GM19351 (cell line): ENCODE measurements around the gene RPLP2.

Source experiments
- ATAC-seq: cut with Tn5 transposase; IDR thresholded peaks from one replicate; pipeline ENCODE4 v1.9.1; 2021; ENCODE audit warnings: mild to moderate bottlenecking, moderate library complexity; ENCODE audit not compliant: unreplicated experiment

The RPLP2 gene

DNA sequence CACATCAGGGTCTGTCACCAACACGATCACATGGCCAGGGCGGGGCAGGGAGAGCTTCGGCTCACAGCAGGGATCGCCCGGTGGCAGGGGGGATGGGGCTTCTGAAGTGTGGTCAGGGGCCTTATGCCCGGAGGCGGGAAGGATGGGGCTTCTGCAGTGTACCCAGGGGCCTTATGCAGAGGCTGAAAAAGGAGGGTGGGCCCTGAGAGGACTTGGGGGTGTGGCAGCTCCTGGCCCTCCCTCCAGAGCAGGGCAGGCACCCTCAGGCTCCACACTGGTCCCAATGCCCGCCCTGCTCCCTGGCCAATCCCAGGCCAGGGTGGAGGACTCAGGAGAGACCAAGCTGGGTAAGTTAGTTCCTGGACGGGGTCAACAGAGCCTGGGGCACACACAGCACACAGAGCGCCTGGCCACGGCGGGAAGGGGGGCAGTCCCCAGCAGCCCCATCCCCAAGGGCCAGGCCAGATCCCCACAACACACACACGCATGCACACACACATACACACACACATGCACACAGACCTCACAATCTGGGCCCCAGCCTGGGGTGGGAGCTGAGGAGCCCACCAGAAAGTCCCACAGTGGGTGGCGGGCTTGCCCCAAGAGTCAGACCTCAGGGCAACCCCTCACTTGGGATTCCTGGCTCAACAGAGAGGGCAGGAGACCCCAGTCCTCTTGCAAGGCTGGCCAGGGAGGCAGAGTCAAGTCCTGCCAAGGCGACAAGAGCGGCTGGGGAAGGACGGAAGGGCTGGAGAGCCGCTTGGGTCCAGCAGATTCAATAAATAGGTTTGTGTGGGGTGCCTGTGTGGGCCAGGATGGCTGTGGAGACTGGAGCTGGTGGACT, 18.8 kb upstream of the RPLP2 start:
- no peak for ATAC-seq

- ATAC-seq, result no peak
Observed at GRCh38 chr11:791658-792534, 17.9 kb upstream of the RPLP2 start.

DNA sequence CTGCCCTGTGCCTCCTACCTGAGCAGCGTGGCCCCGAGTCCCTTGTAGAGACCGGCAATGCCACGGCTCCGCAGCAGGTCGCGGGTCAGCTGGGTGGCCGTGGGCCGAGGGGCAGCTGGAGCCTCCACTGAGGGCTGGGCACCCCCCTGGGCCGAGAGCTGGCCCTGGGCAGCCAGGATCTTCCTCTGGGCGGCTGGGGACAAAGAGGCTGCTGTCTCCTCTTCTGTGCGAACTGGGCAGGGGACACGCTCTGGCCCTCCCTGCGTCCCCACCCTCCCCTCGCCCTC, 17.3 kb upstream of the RPLP2 start:
- ATAC-seq, result no peak

DNA sequence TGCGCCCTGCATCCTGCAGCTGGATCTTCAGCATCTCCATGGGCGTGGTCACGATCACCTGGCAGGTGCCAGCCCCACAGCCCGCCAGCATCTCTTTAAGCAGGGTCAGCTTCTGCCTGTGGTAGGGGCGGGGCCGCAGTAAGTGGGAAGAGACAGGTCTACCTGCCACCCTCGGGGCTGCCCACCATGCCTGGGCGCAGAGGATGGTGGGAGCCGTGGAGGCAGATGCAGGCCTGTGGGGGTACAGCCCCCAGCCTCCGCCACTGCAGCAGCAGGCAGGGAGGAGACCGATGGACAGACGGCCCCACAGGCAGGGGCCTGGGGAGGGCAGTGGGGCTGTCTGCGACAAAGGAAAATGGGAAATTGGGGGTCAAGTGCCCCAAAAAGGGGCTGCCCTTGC, 16.9 kb upstream of the RPLP2 start:
- no peak for ATAC-seq

GRCh38 chr11:793556-793955, 16.2 kb upstream of the RPLP2 start:
- no peak for ATAC-seq

- no peak for ATAC-seq
Observed at GRCh38 chr11:794013-794765, 15.6 kb upstream of the RPLP2 start.

- no peak for ATAC-seq
Observed at GRCh38 chr11:794766-795633, 14.8 kb upstream of the RPLP2 start.

DNA sequence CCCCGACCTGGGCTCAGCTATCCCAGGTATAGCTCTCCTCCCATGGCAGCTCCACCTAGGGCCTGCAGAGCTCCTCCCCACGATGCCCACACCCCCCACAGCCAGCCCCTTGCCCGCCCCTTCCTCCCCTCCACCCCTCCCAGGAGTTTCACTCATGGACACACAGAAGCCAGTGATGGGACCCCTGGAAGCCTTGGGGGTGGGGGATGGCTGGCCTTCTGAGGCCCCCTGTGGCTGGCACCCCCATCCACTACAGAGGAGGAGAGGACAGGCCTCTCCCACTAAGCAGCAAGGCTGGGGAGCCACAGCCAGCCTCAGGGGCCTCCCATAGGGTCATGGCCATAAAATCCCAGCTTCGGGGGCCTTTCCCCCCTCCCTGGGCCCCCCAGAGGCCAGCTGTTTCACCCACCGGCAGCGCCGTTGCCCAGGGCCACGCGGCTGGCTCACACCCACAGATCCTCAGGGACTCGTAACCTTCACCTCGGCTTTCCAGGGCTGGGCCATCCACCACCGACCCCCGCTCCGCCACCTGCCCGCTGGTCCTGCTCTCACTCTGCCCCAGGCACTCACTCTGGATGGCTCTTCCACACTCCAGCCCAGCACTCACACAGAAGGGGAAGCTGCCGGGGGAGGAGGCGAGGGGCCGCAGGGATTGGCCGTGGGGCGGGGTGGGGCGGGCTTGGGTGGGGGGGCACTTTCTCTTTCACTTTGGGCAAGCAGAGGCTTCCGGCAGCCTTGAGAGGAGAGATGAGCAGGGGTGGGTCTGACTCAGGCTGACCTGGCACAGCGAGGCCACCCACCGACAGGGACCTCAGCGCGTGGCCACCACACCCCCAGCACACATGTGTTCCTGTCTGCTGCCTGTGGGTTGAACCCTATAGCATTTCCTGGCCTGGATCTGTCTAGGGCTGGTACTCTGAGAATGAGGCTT, 13.9 kb upstream of the RPLP2 start:
- peak; percentile 39 for ATAC-seq

- ATAC-seq, result no peak
Observed at GRCh38 chr11:796565-797295, 13.0 kb upstream of the RPLP2 start.

GRCh38 chr11:797296-798092, 12.3 kb upstream of the RPLP2 start:
- ATAC-seq, result peak; percentile 50

DNA sequence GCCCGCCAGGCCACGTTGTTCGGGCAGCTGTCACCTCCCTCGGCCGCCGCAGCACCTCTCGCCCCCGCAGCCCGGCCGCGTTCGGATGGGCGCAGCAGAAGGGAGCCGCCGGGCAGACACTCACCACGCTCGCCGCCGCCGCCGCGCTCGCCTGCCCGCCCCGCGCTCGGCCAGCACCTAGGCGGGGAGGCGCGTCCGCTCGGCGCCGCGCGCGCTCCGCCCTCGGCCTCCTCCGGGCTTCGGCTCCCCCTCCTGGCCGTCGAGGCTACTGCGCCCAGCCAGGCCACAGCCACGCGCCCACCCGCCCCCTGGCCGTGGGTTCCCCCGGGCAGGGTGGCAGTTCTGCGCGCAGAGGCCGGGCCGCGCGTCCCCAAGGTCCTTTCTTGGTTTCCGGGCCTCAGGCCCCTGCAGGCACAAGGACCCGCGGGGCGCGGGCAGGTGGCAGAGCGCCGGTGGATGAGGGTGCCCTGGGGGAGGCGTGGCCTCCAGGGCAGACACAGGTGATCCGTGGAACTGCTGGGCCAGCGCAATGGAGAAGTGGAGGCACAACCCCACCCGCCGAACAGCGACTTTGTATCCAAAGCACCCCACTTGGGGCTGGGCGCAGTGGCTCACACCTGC, 11.6 kb upstream of the RPLP2 start, which contains the start of gene SLC25A22:
SLC25A22 (minus strand) TSS at position 189 of the 621 bp plus-strand sequence. CDS start 3,275 bp downstream, outside the sequence.
- ATAC-seq, result peak; percentile 55

DNA sequence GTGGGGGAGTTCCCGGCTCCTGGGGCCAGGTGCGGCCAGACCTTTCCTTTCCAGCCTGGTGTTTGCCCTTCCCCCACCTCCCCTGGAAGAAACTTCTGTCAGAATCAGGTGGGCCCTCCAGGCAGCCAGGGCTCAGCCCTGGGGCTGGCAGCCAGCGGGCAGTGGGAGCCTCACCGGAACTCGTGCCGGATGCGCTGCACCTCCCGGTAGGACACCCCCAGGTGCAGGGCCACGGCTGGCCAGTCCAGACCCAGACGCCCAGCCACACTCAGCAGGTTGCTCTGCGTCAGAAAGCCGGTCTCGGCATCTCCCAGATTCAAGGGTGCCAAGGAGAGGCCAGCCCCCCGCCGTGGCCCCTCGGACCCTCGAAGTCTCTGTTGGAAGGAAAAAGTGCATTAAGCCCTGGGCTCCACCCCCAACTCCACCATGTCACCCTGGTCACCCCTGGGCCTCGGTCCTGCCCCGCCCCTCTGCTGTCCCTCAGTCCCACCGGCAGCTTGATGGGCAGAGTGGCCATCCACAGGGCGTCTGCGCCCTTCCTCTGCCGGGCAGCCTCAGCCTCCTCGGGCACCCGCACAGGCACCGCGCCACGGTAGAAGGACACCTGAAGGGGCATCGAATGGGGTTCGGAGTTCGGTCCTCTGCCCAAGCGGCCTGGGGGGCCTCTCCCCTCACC, 10.0 kb upstream of the RPLP2 start:
- no peak for ATAC-seq

- no peak for ATAC-seq
Observed at GRCh38 chr11:800473-800872, 9.3 kb upstream of the RPLP2 start.

- ATAC-seq, result no peak
Observed at GRCh38 chr11:801097-801780, 8.5 kb upstream of the RPLP2 start.

DNA sequence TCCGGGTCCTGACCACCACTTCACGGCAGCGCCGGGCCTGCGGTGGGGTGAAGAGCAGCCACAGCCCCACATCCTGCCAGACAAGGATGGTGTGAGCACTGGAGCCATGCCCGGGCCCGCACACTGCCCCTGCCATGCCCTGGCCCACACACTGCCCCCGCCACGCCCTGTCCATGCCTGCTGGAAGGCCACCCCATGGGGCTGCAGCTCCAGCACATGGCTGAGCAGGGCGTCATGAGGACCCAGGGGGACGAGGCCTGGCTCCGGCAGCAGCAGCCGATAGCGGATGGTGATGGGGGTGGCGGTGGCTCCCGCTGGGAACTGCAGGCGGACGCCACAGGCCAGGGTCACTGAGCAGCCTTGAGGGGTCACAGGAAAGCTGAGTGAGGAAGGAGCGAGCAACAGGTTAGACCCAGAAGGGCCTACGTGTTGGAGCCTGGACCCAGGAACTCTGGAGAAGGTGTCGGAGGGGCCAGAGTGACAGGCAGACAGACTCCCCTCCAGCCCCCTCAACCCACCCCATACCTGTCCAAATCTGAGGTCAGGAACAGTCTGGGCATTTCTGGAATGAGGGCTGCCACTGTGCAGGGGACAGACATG, 7.6 kb upstream of the RPLP2 start:
- ATAC-seq, result no peak
